GM23248 (cell line): ENCODE measurements around the gene C16orf89.

ENCODE experiments used
- EZH2 ChIP-seq: fragments of 200-600 bp; sonication (generic); IDR thresholded peaks from 2 replicates; pipeline ENCODE4 v1.6.1; 2018; ENCODE audit warnings: antibody characterized with exemption, mild to moderate bottlenecking; ENCODE audit not compliant: insufficient read depth, poor library complexity, severe bottlenecking
- EZH2phosphoT487 ChIP-seq: fragments of 200-600 bp; sonication (generic); IDR thresholded peaks from 2 replicates; pipeline ENCODE4 v1.6.1; 2018; ENCODE audit warnings: antibody characterized with exemption, moderate library complexity, mild to moderate bottlenecking, low read depth; ENCODE audit not compliant: insufficient read depth

- no peak for TF ChIP-seq EZH2
- TF ChIP-seq EZH2phosphoT487: no peak
These were observed 38.7 kb downstream of the C16orf89 start for GRCh38 chr16:5027086-5027485.
